Psoas muscle (tissue), 8 donors: Measurements from ENCODE around the gene ZNF615. TPM values are rescaled to one million over a fixed set of nuclear protein-coding genes. Genes with fewer than 3 reads are reported as not detected.

Experiments used
- ATAC-seq, 4 donors: fragments of 200-7000 bp; cut with Tn5 transposase; one replicate each; pipeline ENCODE4 v1.9.1; 2020; ENCODE audit warnings: moderate library complexity in 3 of 4, mild to moderate bottlenecking in 2 of 4
- DNase-seq, 2 donors: peaks; one replicate each; pipeline ENCODE4 v3.0.0-alpha.2; 2020
- H3K27ac ChIP-seq: fragments of 200-600 bp; one replicate; pipeline ENCODE4 v1.8.0; 2022
- H3K27me3 ChIP-seq, 3 donors: fragments of 200-600 bp in 1 of 3; one replicate each; pipeline versions ENCODE4 v1.6.1 to v1.8.0; 2013 to 2022; ENCODE audit warnings: low read length in 2 of 3, mild to moderate bottlenecking in 2 of 3, moderate library complexity in 1 of 3; ENCODE audit not compliant: insufficient read depth in 3 of 3
- H3K36me3 ChIP-seq, 2 donors: fragments of 200-600 bp in 1 of 2; one replicate each; pipeline versions ENCODE4 v1.6.1 to v1.8.0; 2013 to 2022; ENCODE audit warnings: low read depth in 1 of 2, mild to moderate bottlenecking in 1 of 2, moderate library complexity in 1 of 2; ENCODE audit not compliant: insufficient read depth in 1 of 2
- H3K4me1 ChIP-seq: fragments of 200-600 bp; one replicate; pipeline ENCODE4 v1.8.0; 2022
- H3K4me3 ChIP-seq: fragments of 200-600 bp; one replicate; pipeline ENCODE4 v1.8.0; 2022; ENCODE audit warnings: mild to moderate bottlenecking
- H3K9me3 ChIP-seq: fragments of 200-600 bp; one replicate; pipeline ENCODE4 v1.8.0; 2022
- WGBS, 3 donors: extraction: QIAGEN DNeasy Blood & Tissue Kit; methylation state at CpG; one replicate each; pipeline versions ENCODE4 v1.1.6 to v1.1.7; 2013; 5-methylcytosine and 5-hydroxymethylcytosine counted together
- intact Hi-C, 2 donors: fragments of 100-400 bp; cut with DNase I; formaldehyde crosslinking; loops; one replicate each; pipeline versions ENCODE4 v1.11.0 to v1.14.2; 2022
- polyA plus RNA-seq, 3 donors: library from polyadenylated mRNA; stranded (reverse); fragments of 200-250 nt; gene quantifications; one replicate each; pipeline ENCODE4 v1.2.3, GENCODE V29; 2013
- total RNA-seq, 4 donors: library from RNA; stranded (reverse); fragmentation: NEBNext Ultra II Directional in 2 of 4; extraction: Animal tissue kit (Norgen Biotek cat#: 25700) in 2 of 4; gene quantifications; one replicate each; pipeline versions ENCODE4 v1.2.1 to v1.2.4, GENCODE V29; 2021 to 2023
- TF ChIP-seq, protein P1 (sequence below): fragments of 200-600 bp; IDR thresholded peaks from one replicate; pipeline ENCODE4 v1.8.0; 2022; ENCODE audit warnings: antibody characterized with exemption
- donor health status: healthy with polysubstance abuse.
- donor health status: DM: no; HTN: no; CAD: no; lungs with moderate emphysema.
- donor health status: Bipolar disorder and iron deficiency.
- donor health status: healthy.
- donor health status: DM: yes; HTN: yes; CAD: no.
- donor health status: DM: no; HTN: no; CAD: no.
- donor health status: DM: no; HTN: no; CAD: no.
- donor health status: DM: yes; HTN: yes; CAD: no.

ZNF615 gene
- total and polyA plus RNA-seq, 7 donors, result 1.5 to 8.2 (median 5.1) TPM

GRCh38 chr19:51948975-51949374, 59.0 kb downstream of the ZNF615 start:
- no peak overlapping the region for H3K27ac ChIP-seq

DNA sequence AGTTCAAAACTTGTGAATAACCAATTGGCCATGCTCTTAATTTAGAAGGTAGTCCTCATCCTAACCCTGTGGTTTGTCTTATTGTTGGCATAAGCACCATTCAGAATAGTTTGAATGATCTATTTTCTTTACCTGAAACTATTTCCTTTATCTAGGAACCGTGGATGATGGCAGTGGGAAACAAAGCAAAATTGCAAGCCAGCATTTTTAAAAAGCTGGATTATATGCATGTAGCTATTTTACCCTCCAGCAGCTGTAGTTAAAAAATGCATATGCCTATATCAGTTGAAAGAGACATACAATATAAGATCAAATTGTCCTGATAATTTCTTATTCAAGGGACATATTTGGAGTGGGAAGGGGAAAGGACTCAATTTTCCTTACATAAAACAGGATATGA, 61.4 kb downstream of the ZNF615 start:
- peaks cover 30 to 42% of the 10 kb centered on the region in 2 donors for H3K36me3 ChIP-seq
- peaks cover 94% of the 10 kb centered on the region for H3K9me3 ChIP-seq
- peaks cover 0 to 2% (median 0%) of the 10 kb centered on the region in 3 donors for H3K27me3 ChIP-seq
- WGBS, 3 donors, result 92 to 96% (median 95%) methylated on average over 1 of the region's 1 CpG
- H3K4me3 ChIP-seq, result no peak overlapping the region
- TF ChIP-seq, protein P1, sequence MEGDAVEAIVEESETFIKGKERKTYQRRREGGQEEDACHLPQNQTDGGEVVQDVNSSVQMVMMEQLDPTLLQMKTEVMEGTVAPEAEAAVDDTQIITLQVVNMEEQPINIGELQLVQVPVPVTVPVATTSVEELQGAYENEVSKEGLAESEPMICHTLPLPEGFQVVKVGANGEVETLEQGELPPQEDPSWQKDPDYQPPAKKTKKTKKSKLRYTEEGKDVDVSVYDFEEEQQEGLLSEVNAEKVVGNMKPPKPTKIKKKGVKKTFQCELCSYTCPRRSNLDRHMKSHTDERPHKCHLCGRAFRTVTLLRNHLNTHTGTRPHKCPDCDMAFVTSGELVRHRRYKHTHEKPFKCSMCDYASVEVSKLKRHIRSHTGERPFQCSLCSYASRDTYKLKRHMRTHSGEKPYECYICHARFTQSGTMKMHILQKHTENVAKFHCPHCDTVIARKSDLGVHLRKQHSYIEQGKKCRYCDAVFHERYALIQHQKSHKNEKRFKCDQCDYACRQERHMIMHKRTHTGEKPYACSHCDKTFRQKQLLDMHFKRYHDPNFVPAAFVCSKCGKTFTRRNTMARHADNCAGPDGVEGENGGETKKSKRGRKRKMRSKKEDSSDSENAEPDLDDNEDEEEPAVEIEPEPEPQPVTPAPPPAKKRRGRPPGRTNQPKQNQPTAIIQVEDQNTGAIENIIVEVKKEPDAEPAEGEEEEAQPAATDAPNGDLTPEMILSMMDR, result no peak
- no peak overlapping the region for H3K27ac ChIP-seq
- intact Hi-C loops, result no loop called here
- ATAC-seq, result no peak
- H3K4me1 ChIP-seq, result no peaks in the 10 kb centered on the region
- no peak for DNase-seq

More at GRCh38 chr19:51948975-51949374, 59.0 kb downstream of the ZNF615 start:
- H3K4me1 ChIP-seq, result no peaks in the 10 kb centered on the region
- ATAC-seq, result no peak
- no peak overlapping the region for H3K4me3 ChIP-seq
- H3K9me3 ChIP-seq, result peaks cover 76% of the 10 kb centered on the region
- H3K36me3 ChIP-seq, result peaks cover 16 to 18% of the 10 kb centered on the region in 2 donors
- TF ChIP-seq, protein P1, result no peak
- peaks cover 0 to 2% (median 0%) of the 10 kb centered on the region in 3 donors for H3K27me3 ChIP-seq
- intact Hi-C loops, result no loop called here
- no peak for DNase-seq
- 9 to 11% (median 10%) methylated on average over 25 of the region's 25 CpGs for WGBS, 3 donors

DNA sequence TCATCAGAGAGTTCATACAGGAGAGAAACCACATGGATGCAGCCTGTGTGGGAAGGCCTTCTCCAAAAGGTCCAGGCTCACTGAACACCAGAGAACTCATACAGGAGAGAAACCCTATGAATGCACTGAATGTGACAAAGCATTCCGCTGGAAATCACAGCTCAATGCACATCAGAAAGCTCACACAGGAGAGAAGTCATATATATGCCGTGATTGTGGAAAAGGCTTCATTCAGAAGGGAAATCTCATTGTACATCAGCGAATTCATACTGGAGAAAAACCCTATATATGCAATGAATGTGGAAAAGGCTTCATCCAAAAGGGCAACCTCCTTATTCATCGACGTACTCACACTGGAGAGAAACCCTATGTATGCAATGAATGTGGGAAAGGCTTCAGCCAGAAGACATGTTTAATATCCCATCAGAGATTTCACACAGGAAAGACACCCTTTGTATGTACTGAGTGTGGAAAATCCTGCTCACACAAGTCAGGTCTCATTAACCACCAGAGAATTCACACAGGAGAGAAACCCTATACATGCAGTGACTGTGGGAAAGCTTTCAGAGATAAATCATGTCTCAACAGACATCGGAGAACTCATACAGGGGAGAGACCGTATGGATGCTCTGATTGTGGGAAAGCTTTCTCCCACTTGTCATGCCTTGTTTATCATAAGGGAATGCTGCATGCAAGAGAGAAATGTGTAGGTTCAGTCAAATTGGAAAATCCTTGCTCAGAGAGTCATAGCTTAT, 63.0 kb downstream of the ZNF615 start:
- TF ChIP-seq, protein P1, result no peak
- DNase-seq, result no peak
- Histone ChIP-seq H3K4me3 (no peak overlapping the region), H3K27me3 (peaks cover 0 to 2% (median 0%) of the 10 kb centered on the region in 3 donors), H3K36me3 (peaks cover 43 to 58% of the 10 kb centered on the region in 2 donors), H3K9me3 (peaks cover 96% of the 10 kb centered on the region), H3K4me1 (no peaks in the 10 kb centered on the region), H3K27ac (no peak overlapping the region)
- intact Hi-C loops, result no loop called here
- ATAC-seq, result no peak
- 92 to 94% (median 93%) methylated on average over 7 of the region's 7 CpGs for WGBS, 3 donors

Other genes starting within 250 kb of the ZNF615 start
- under 1 TPM; 0.30 to 0.98 (median 0.68) TPM for gene FPR2, start 247.0 kb downstream of the ZNF615 start, total RNA-seq
- gene FPR2, start 247.0 kb downstream of the ZNF615 start, polyA plus RNA-seq, result under 1 TPM; 0.06 to 0.21 (median 0.08) TPM
- 1 to 10 TPM; 1.2 to 2.3 (median 1.8) TPM for gene FPR3, start 213.1 kb downstream of the ZNF615 start, total RNA-seq
- gene FPR3, start 213.1 kb downstream of the ZNF615 start, polyA plus RNA-seq, result under 1 TPM; 0.27 to 0.66 (median 0.32) TPM
- 1 to 10 TPM; 3.9 to 9.1 (median 5.3) TPM for gene ZNF577, start 120.3 kb downstream of the ZNF615 start, total RNA-seq
- 10 to 100 TPM in 1 of 3 donors, 1 to 10 TPM in 2; 3.1 to 10.4 (median 5.1) TPM for gene ZNF577, start 120.3 kb downstream of the ZNF615 start, polyA plus RNA-seq
- 1 to 10 TPM; 4.2 to 6.0 (median 4.9) TPM for gene ZNF649, start 103.2 kb downstream of the ZNF615 start, total RNA-seq
- 1 to 10 TPM; 2.9 to 6.0 (median 3.6) TPM for gene ZNF649, start 103.2 kb downstream of the ZNF615 start, polyA plus RNA-seq
- gene ZNF613, start 80.7 kb downstream of the ZNF615 start, total RNA-seq, result 1 to 10 TPM; 1.7 to 3.6 (median 2.3) TPM
- gene ZNF613, start 80.7 kb downstream of the ZNF615 start, polyA plus RNA-seq, result 1 to 10 TPM; 1.7 to 4.5 (median 2.3) TPM
- gene ZNF350, start 21.4 kb downstream of the ZNF615 start, total RNA-seq, result 1 to 10 TPM; 2.9 to 7.2 (median 4.9) TPM
- 10 to 100 TPM in 1 of 3 donors, 1 to 10 TPM in 2; 3.5 to 12.7 (median 7.2) TPM for gene ZNF350, start 21.4 kb downstream of the ZNF615 start, polyA plus RNA-seq
- gene ZNF614, start 20.2 kb upstream of the ZNF615 start, total RNA-seq, result 1 to 10 TPM; 3.8 to 6.2 (median 4.5) TPM
- 1 to 10 TPM; 3.3 to 7.7 (median 3.4) TPM for gene ZNF614, start 20.2 kb upstream of the ZNF615 start, polyA plus RNA-seq
- 1 to 10 TPM; 3.1 to 6.4 (median 4.5) TPM for gene ZNF432, start 40.6 kb upstream of the ZNF615 start, total RNA-seq
- gene ZNF432, start 40.6 kb upstream of the ZNF615 start, polyA plus RNA-seq, result 1 to 10 TPM; 3.4 to 6.6 (median 4.2) TPM
- 1 to 10 TPM; 3.0 to 4.4 (median 3.2) TPM for gene ZNF841, start 87.6 kb upstream of the ZNF615 start, total RNA-seq
- gene ZNF841, start 87.6 kb upstream of the ZNF615 start, polyA plus RNA-seq, result 1 to 10 TPM; 1.2 to 4.3 (median 2.2) TPM
- 1 to 10 TPM; 1.8 to 6.2 (median 3.8) TPM for gene ZNF616, start 131.7 kb upstream of the ZNF615 start, total RNA-seq
- 1 to 10 TPM; 1.5 to 4.8 (median 2.2) TPM for gene ZNF616, start 131.7 kb upstream of the ZNF615 start, polyA plus RNA-seq
- gene ZNF836, start 163.4 kb upstream of the ZNF615 start, total RNA-seq, result 1 to 10 TPM; 2.1 to 6.4 (median 3.9) TPM
- gene ZNF836, start 163.4 kb upstream of the ZNF615 start, polyA plus RNA-seq, result 1 to 10 TPM; 1.3 to 4.4 (median 1.8) TPM
- 100 to 1,000 TPM; 182 to 340 (median 268) TPM for gene PPP2R1A, start 181.8 kb upstream of the ZNF615 start, total RNA-seq
- gene PPP2R1A, start 181.8 kb upstream of the ZNF615 start, polyA plus RNA-seq, result 100 to 1,000 TPM; 127 to 400 (median 139) TPM